ENCODE results near the gene LHX3. TPM values are rescaled to one million over a fixed set of nuclear protein-coding genes. Genes with fewer than 3 reads are reported as not detected.

Gene LHX3
- total and polyA plus RNA-seq, 2 of the 8 experiments (the other 6 are each of a cell fraction or from before 2014, with no cell fraction given) = 0.02 TPM; not detected in 1

DNA sequence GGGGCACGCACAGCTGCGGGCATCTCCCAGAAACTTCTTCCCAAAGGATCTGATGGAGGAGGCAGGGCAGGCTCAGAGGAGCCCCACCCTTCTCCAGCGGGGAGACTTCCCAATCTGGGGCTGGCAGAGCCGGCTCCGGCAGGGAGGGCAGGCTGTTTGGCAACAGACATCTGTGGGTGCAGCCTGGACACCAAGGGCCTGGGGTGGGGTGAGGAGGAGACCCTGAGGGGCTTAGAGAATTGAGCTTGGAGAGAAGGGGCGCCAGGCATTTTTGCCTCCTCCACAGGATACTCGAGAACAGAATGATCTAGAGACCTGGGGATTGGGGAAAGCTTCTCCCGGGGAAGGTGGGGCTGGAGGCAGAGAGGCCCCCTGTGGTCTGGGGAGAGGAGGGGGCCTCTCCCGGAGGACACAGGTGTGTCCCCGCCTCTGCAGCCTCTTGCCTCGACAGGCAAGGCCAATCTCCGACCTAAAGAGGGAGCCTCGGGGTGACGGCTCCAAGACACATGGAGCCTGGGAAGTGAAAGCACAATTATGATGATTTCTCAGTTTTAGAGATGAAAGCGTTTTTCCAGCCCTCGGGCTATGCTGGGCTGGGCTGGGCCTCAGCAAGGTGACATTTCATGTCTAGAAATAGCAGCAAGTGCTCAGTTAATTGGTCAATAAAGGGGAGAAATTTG, 8.4 kb downstream of the LHX3 start (continued):
- TF ChIP-seq CEBPB (IDR thresholded peaks at IDR 0.05; ENCODE audit: low read depth, low read length) = no peak
- no peak for TF ChIP-seq NRF1 (IDR thresholded peaks at IDR 0.05; ENCODE audit: low read depth, low read length)
- TF ChIP-seq, protein P1, sequence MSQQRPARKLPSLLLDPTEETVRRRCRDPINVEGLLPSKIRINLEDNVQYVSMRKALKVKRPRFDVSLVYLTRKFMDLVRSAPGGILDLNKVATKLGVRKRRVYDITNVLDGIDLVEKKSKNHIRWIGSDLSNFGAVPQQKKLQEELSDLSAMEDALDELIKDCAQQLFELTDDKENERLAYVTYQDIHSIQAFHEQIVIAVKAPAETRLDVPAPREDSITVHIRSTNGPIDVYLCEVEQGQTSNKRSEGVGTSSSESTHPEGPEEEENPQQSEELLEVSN (IDR thresholded peaks at IDR 0.05) = peak; percentile 64
- TF ChIP-seq NANOG (IDR thresholded peaks at IDR 0.05; ENCODE audit: insufficient read depth, low read depth, low read length, poor library complexity, severe bottlenecking) = no peak
- TF ChIP-seq CTBP2 (IDR thresholded peaks at IDR 0.05; ENCODE audit: borderline replicate concordance, insufficient read depth, insufficient read length, low read length) = peak; percentile 55
- TF ChIP-seq CBX8 (IDR thresholded peaks at IDR 0.05; ENCODE audit: borderline replicate concordance, low read depth, low read length) = no peak
- TF ChIP-seq TEAD4 (IDR thresholded peaks at IDR 0.05; ENCODE audit: low read depth, low read length) = no peak
- TF ChIP-seq EP300 (IDR thresholded peaks at IDR 0.05; ENCODE audit: borderline replicate concordance in 1 of 2, low read depth in 2 of 2, low read length in 2 of 2) = no peak
- TF ChIP-seq FOSL1 (IDR thresholded peaks at IDR 0.05; ENCODE audit: insufficient read depth, low read depth, low read length) = no peak
- no peak for TF ChIP-seq ASH2L (IDR thresholded peaks at IDR 0.05; ENCODE audit: low read length)
- TF ChIP-seq, protein P2, sequence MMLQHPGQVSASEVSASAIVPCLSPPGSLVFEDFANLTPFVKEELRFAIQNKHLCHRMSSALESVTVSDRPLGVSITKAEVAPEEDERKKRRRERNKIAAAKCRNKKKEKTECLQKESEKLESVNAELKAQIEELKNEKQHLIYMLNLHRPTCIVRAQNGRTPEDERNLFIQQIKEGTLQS (IDR thresholded peaks at IDR 0.05; ENCODE audit: insufficient read depth, low read depth, low read length) = no peak

Measured in H1 (cell line).